ENCODE data around the gene CCR6. TPM values are rescaled to one million over a fixed set of nuclear protein-coding genes. Genes with fewer than 3 reads are reported as not detected.

The CCR6 gene
- total RNA-seq, 1 donor from 2014 or later: not detected

GRCh38 chr6:167102318-167102717 is 20.6 kb upstream of the CCR6 start:
- H3K27me3 ChIP-seq: no peaks in the 10 kb centered on the region
- no peak for TF ChIP-seq CTCF (IDR thresholded peaks at IDR 0.05)
- DNase-seq (ENCODE audit: low spot score in 2 of 2): no peak
- H3K36me3 ChIP-seq: no peaks in the 10 kb centered on the region
- H3K4me3 ChIP-seq: no peak overlapping the region
- no peak overlapping the region for H3K27ac ChIP-seq
- no peaks in the 10 kb centered on the region for H3K4me1 ChIP-seq
- no peaks in the 10 kb centered on the region for H3K9me3 ChIP-seq
- intact Hi-C loops (cut with DNase I): no loop called here

- no peak for TF ChIP-seq CTCF (IDR thresholded peaks at IDR 0.05)
- Histone ChIP-seq H3K4me3 (no peak overlapping the region), H3K4me1 (no peaks in the 10 kb centered on the region), H3K9me3 (no peaks in the 10 kb centered on the region), H3K36me3 (no peaks in the 10 kb centered on the region), H3K27ac (no peak overlapping the region), H3K27me3 (no peaks in the 10 kb centered on the region)
- DNase-seq (ENCODE audit: low spot score in 2 of 2): no peak
- intact Hi-C loops (cut with DNase I): no loop called here
These were observed 19.6 kb upstream of the CCR6 start for GRCh38 chr6:167103041-167103891.

GRCh38 chr6:167104388-167104787 is 18.5 kb upstream of the CCR6 start:
- intact Hi-C loops (cut with DNase I): no loop called here
- H3K27me3 ChIP-seq: no peaks in the 10 kb centered on the region

GRCh38 chr6:167105060-167105459 is 17.8 kb upstream of the CCR6 start:
- DNase-seq (ENCODE audit: low spot score in 2 of 2): no peak
- no peak overlapping the region for H3K27ac ChIP-seq
- intact Hi-C loops (cut with DNase I): no loop called here
- no peaks in the 10 kb centered on the region for H3K4me1 ChIP-seq
- no peaks in the 10 kb centered on the region for H3K27me3 ChIP-seq
- no peak for TF ChIP-seq CTCF (IDR thresholded peaks at IDR 0.05)
- no peaks in the 10 kb centered on the region for H3K9me3 ChIP-seq
- no peak overlapping the region for H3K4me3 ChIP-seq
- H3K36me3 ChIP-seq: no peaks in the 10 kb centered on the region

More at GRCh38 chr6:167104388-167104787, 18.5 kb upstream of the CCR6 start:
- DNase-seq (ENCODE audit: low spot score in 2 of 2): no peak
- no peak for TF ChIP-seq CTCF (IDR thresholded peaks at IDR 0.05)
- Histone ChIP-seq H3K27ac (no peak overlapping the region), H3K36me3 (no peaks in the 10 kb centered on the region), H3K4me3 (no peak overlapping the region), H3K9me3 (no peaks in the 10 kb centered on the region), H3K4me1 (no peaks in the 10 kb centered on the region)

GRCh38 chr6:167106406-167106805 is 16.5 kb upstream of the CCR6 start:
- intact Hi-C loops (cut with DNase I): no loop called here
- Histone ChIP-seq H3K36me3 (no peaks in the 10 kb centered on the region), H3K27ac (no peak overlapping the region), H3K4me1 (no peaks in the 10 kb centered on the region), H3K27me3 (no peaks in the 10 kb centered on the region), H3K4me3 (no peak overlapping the region), H3K9me3 (no peaks in the 10 kb centered on the region)
- no peak for DNase-seq (ENCODE audit: low spot score in 2 of 2)
- no peak for TF ChIP-seq CTCF (IDR thresholded peaks at IDR 0.05)
